ENCODE results near the gene TOP2A.
A peak's percentile ranks its signal among the peaks of the same experiment; 100 is the strongest.

DNA sequence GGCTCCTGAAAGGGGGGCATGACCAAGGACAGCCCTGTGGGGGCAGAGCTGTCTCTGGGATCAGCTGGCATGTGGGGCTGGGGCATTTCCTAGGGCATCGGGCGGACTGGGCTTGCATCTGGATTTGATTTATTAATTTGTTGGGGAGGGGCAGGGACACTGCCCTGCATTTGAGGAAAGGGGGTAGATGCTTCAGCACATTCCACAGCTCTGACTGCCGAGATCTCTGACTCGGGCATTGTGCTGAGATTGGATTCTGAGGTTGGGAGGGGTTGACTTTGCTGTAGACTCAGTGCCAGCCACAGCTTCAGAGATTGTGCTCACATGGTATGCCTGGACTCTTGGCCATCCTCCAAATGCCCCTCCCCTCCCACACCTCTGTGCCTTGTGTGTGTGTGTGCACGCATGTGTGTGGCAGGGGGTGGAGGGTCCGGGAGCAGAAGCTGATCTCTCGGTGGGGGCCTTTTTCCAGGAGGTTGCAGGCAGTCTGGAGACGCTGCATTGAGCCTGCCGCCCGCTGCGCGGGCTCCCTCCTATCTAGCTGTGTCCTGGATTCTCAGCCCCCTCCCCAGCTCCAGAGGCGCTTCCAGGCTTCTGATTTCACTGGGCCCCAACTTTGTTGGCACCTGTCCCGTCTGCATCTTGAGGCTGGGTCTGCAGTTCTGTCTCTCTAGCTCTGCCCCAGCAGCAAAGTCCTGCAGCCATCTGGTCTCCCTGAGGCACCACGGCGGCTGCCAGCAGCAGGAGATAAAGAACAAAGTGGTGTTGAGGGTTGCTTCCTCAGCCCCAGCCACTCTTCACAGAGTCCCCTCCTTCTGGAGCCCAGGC is 40.5 kb upstream of the TOP2A start:
- TF ChIP-seq, protein P1, sequence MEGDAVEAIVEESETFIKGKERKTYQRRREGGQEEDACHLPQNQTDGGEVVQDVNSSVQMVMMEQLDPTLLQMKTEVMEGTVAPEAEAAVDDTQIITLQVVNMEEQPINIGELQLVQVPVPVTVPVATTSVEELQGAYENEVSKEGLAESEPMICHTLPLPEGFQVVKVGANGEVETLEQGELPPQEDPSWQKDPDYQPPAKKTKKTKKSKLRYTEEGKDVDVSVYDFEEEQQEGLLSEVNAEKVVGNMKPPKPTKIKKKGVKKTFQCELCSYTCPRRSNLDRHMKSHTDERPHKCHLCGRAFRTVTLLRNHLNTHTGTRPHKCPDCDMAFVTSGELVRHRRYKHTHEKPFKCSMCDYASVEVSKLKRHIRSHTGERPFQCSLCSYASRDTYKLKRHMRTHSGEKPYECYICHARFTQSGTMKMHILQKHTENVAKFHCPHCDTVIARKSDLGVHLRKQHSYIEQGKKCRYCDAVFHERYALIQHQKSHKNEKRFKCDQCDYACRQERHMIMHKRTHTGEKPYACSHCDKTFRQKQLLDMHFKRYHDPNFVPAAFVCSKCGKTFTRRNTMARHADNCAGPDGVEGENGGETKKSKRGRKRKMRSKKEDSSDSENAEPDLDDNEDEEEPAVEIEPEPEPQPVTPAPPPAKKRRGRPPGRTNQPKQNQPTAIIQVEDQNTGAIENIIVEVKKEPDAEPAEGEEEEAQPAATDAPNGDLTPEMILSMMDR (IDR thresholded peaks at IDR 0.05 in 8 of 11, conservative IDR thresholded peaks at IDR 0.05 in 3 of 11): no peak
- TF ChIP-seq POLR2A (IDR thresholded peaks at IDR 0.05) (no peak), POLR2AphosphoS5 (IDR thresholded peaks at IDR 0.05) (peak; percentile 5 to 54 (median 53))
